IMR-90 (cell line): ENCODE results near the gene KLHL20. TPM values are rescaled to one million over a fixed set of nuclear protein-coding genes. Genes with fewer than 3 reads are reported as not detected.

Experiments used
- ATAC-seq: fragments of 200-7000 bp; cut with Tn5 transposase; 2 replicates; pipeline ENCODE4 v1.9.1; 2020; ENCODE audit warnings: low read depth, mild to moderate bottlenecking, moderate library complexity
- BruUV-seq: library from RNA; stranded (reverse); fragments of 400-500 nt; replicated peaks from 2 replicates; lab custom pipeline; 2021; lab: Mats Ljungman, UMichigan
- CTCF ChIA-PET: fragments of 300-600 bp; formaldehyde crosslinking; extraction: SDS; loops from one replicate; lab custom pipeline; 2021; ENCODE audit warnings: antibody characterized with exemption; lab: Yijun Ruan, JAX
- POLR2A ChIA-PET: fragments of 300-600 bp; sonication (Branson Sonifier 250); formaldehyde crosslinking; loops from one replicate; lab custom pipeline; 2022; ENCODE audit warnings: antibody characterized with exemption; ENCODE audit not compliant: unreplicated experiment; lab: Charles Lee
- DNase-seq: peaks from one replicate; pipeline ENCODE4 v3.0.0; 2013
- H2AFZ ChIP-seq: replicated peaks from 2 replicates; pipeline ENCODE3; 2013; ENCODE audit warnings: low read length, mild to moderate bottlenecking; ENCODE audit not compliant: poor library complexity
- H2AK5ac ChIP-seq: 2 replicates; pipeline ENCODE4 v1.6.1; 2013; ENCODE audit warnings: low read depth, low read length, inconsistent platforms
- H2AK9ac ChIP-seq: replicated peaks from 2 replicates; pipeline ENCODE3; 2013; ENCODE audit warnings: mild to moderate bottlenecking, low read depth, low read length, moderate library complexity; ENCODE audit not compliant: poor library complexity
- H2BK120ac ChIP-seq: 2 replicates; pipeline ENCODE4 v1.6.1; 2013; ENCODE audit warnings: low read depth, low read length, inconsistent platforms
- H2BK15ac ChIP-seq: 3 replicates; pipeline ENCODE4 v1.6.1; 2013; ENCODE audit warnings: low read depth, low read length, inconsistent platforms
- H2BK20ac ChIP-seq: 2 replicates; pipeline ENCODE4 v1.6.1; 2013; ENCODE audit warnings: low read depth, mild to moderate bottlenecking, inconsistent platforms, low read length, moderate library complexity
- H2BK5ac ChIP-seq: 2 replicates; pipeline ENCODE4 v1.6.1; 2013; ENCODE audit warnings: mild to moderate bottlenecking, low read depth, low read length, inconsistent platforms; ENCODE audit not compliant: poor library complexity, severe bottlenecking
- H3K14ac ChIP-seq: replicated peaks from 2 replicates; pipeline ENCODE4 v1.6.1; 2013; ENCODE audit warnings: low read depth, low read length, inconsistent platforms
- H3K18ac ChIP-seq: 2 replicates; pipeline ENCODE4 v1.6.1; 2013; ENCODE audit warnings: low read depth, low read length, control low read depth
- H3K23ac ChIP-seq: 2 replicates; pipeline ENCODE4 v1.6.1; 2013; ENCODE audit warnings: low read depth, low read length, inconsistent platforms
- H3K27ac ChIP-seq: 2 replicates; pipeline ENCODE4 v1.5.1; 2013; ENCODE audit warnings: mild to moderate bottlenecking, control low read depth, low read length; ENCODE audit not compliant: insufficient read depth
- H3K27me3 ChIP-seq: 2 replicates; pipeline ENCODE4 v1.6.1; 2013; ENCODE audit warnings: low read length; ENCODE audit not compliant: control insufficient read depth, insufficient read depth
- H3K36me3 ChIP-seq: 2 replicates; pipeline ENCODE4 v1.6.1; 2013; ENCODE audit warnings: low read length, mixed read lengths; ENCODE audit not compliant: control insufficient read depth, insufficient read depth
- H3K4ac ChIP-seq: 2 replicates; pipeline ENCODE4 v1.6.1; 2013; ENCODE audit warnings: low read depth, low read length, inconsistent platforms
- H3K4me1 ChIP-seq: 2 replicates; pipeline ENCODE4 v1.6.1; 2013; ENCODE audit warnings: low read length, mixed read lengths; ENCODE audit not compliant: control insufficient read depth, insufficient read depth
- H3K4me2 ChIP-seq: 2 replicates; pipeline ENCODE4 v1.6.1; 2013; ENCODE audit warnings: low read depth, mild to moderate bottlenecking, control low read depth, low read length, moderate library complexity
- H3K4me3 ChIP-seq: 2 replicates; pipeline ENCODE4 v1.5.1; 2013; ENCODE audit warnings: low read depth, mild to moderate bottlenecking, control low read depth, low read length, moderate library complexity; ENCODE audit not compliant: insufficient read depth
- H3K56ac ChIP-seq: 2 replicates; pipeline ENCODE4 v1.6.1; 2013; ENCODE audit warnings: low read length, inconsistent platforms; ENCODE audit not compliant: insufficient read depth; ENCODE audit errors: extremely low read depth
- H3K79me1 ChIP-seq, 2 experiments: 2 replicates each; pipeline ENCODE4 v1.6.1; 2013; ENCODE audit warnings: low read length in 2 of 2, inconsistent platforms in 1 of 2, low read depth in 1 of 2
- H3K9ac ChIP-seq: 2 replicates; pipeline ENCODE4 v1.6.1; 2013; ENCODE audit warnings: low read depth, low read length, control low read depth
- H3K9me1 ChIP-seq: 2 replicates; pipeline ENCODE4 v1.6.1; 2013; ENCODE audit warnings: low read length, inconsistent platforms; ENCODE audit not compliant: insufficient read depth
- H3K9me3 ChIP-seq: 2 replicates; pipeline ENCODE4 v1.6.1; 2013; ENCODE audit warnings: low read length; ENCODE audit not compliant: control insufficient read depth, insufficient read depth
- H4K20me1 ChIP-seq: 2 replicates; pipeline ENCODE4 v1.6.1; 2013; ENCODE audit warnings: low read length, inconsistent platforms; ENCODE audit not compliant: insufficient read depth
- H4K5ac ChIP-seq: 2 replicates; pipeline ENCODE4 v1.6.1; 2013; ENCODE audit warnings: mild to moderate bottlenecking, low read depth, low read length, control low read depth
- H4K8ac ChIP-seq, 2 experiments: 2 replicates each; pipeline ENCODE4 v1.6.1; 2013; ENCODE audit warnings: low read depth in 2 of 2, low read length in 2 of 2, control low read depth in 1 of 2, inconsistent platforms in 1 of 2
- H4K91ac ChIP-seq: 2 replicates; pipeline ENCODE4 v1.6.1; 2013; ENCODE audit warnings: low read depth, low read length, inconsistent platforms; ENCODE audit not compliant: insufficient read depth
- NFE2L2 ChIP-seq: fragments of 150-350 bp; IDR thresholded peaks from 2 replicates; pipeline ENCODE4 v1.6.1; 2016; ENCODE audit warnings: low read depth, mild to moderate bottlenecking, low read length
- SMC3 ChIP-seq: fragments of 150-350 bp; IDR thresholded peaks from 2 replicates; pipeline ENCODE4 v1.6.1; 2016; ENCODE audit warnings: low read depth, mild to moderate bottlenecking, antibody characterized with exemption, low read length, moderate library complexity
- WGBS, 2 experiments: methylation state at CpG; one replicate each; pipeline versions ENCODE4 v1.1.5 to v1.1.7; 2013; ENCODE audit warnings: missing lambda C conversion rate in 2 of 2; ENCODE audit not compliant: insufficient read length in 1 of 2; ENCODE audit errors: extremely low coverage in 2 of 2; 5-methylcytosine and 5-hydroxymethylcytosine counted together
- dilution Hi-C: fragments of 300-500 bp; cut with HindIII; formaldehyde crosslinking; loops from one replicate; pipeline ENCODE4 v1.14.3; 2018; ENCODE audit warnings: low sequenced_read_pairs; ENCODE audit not compliant: unreplicated experiment
- in situ Hi-C: fragments of 300-500 bp; cut with MboI; formaldehyde crosslinking; loops from 3 replicates; pipeline ENCODE4 v1.14.3; 2019; ENCODE audit warnings: low sequenced_read_pairs, inconsistent platforms, mixed read lengths
- intact Hi-C: fragments of 100-400 bp; cut with micrococcal nuclease; formaldehyde crosslinking; loops from 2 replicates; pipeline ENCODE4 v1.10.0; 2022
- polyA plus RNA-seq, 3 experiments: library from polyadenylated mRNA; depleted of rRNA; stranded (reverse); fragments of >200 nt; gene quantifications; 2 replicates each; pipeline ENCODE4 v1.2.3, GENCODE V29; 2012; ENCODE audit warnings: low replicate concordance in 1 of 3
- total RNA-seq: library from RNA; depleted of rRNA; stranded (reverse); fragments of >200 nt; gene quantifications from 2 replicates; pipeline ENCODE4 v1.2.3, GENCODE V29; 2012

The KLHL20 gene
- total and polyA plus RNA-seq, 2 of the 4 experiments (the other 2 are of a cell fraction): 13.5 to 23.3 TPM

DNA sequence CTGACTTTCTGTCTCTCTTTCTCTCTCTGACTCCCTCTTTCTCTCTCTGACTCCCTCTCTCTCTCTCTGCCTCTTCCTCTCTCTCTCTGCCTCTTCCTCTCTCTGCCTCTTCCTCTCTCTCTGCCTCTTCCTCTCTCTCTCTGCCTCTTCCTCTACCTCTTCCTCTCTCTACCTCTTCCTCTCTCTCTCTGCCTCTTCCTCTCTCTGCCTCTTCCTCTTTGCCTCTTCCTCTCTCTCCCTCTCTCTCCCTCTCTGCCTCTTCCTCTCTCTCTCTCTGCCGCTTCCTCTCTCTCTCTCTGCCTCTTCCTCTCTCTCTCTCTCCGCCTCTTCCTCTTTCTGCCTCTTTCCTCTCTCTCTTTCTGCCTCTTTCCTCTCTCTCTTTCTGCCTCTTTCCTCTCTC, 26.5 kb upstream of the KLHL20 start:
- peaks cover 4% of the 10 kb centered on the region for H3K27me3 ChIP-seq
- DNase-seq: no peak

More for the DNA sequence above, 26.5 kb upstream of the KLHL20 start:
- H2AK9ac ChIP-seq: no peak overlapping the region
- in situ Hi-C loops (no loop called here), dilution Hi-C loops (no loop called here), intact Hi-C loops (no loop called here)
- no peak overlapping the region for H3K4ac ChIP-seq
- H2BK20ac ChIP-seq: no peak overlapping the region
- H2BK120ac ChIP-seq: no peak overlapping the region
- no peaks in the 10 kb centered on the region for H3K9me3 ChIP-seq
- no peak for ATAC-seq
- no peak overlapping the region for H4K8ac ChIP-seq
- no peak overlapping the region for H4K91ac ChIP-seq
- H4K20me1 ChIP-seq: no peaks in the 10 kb centered on the region
- H3K23ac ChIP-seq: no peak overlapping the region
- no peak overlapping the region for H3K4me3 ChIP-seq
- H3K9me1 ChIP-seq: no peaks in the 10 kb centered on the region
- no peak overlapping the region for H3K9ac ChIP-seq
- H3K14ac ChIP-seq: no peak overlapping the region
- no peak overlapping the region for H3K56ac ChIP-seq
- H3K18ac ChIP-seq: no peak overlapping the region
- H3K4me2 ChIP-seq: no peak overlapping the region
- H3K36me3 ChIP-seq: no peaks in the 10 kb centered on the region
- ChIA-PET POLR2A (no interaction called here), CTCF (no interaction called here)
- no TSS peak for BruUV-seq
- H3K4me1 ChIP-seq: no peaks in the 10 kb centered on the region
- H3K27ac ChIP-seq: no peak overlapping the region
- no peak overlapping the region for H2BK15ac ChIP-seq
- H2BK5ac ChIP-seq: no peak overlapping the region
- H4K5ac ChIP-seq: no peak overlapping the region
- no peak overlapping the region for H2AFZ ChIP-seq
- H2AK5ac ChIP-seq: no peak overlapping the region
- H3K79me1 ChIP-seq: no peaks in the 10 kb centered on the region
- 83% methylated on average over 2 of the region's 2 CpGs; no CpG with 5 or more reads in 1 of the 2 experiments for WGBS, 2 experiments
- no peak for TF ChIP-seq SMC3
- TF ChIP-seq NFE2L2: no peak
